ENCODE data around the gene GAL3ST3. TPM values are rescaled to one million over a fixed set of nuclear protein-coding genes. Genes with fewer than 3 reads are reported as not detected.

The GAL3ST3 gene
- total and polyA plus RNA-seq, 2 of the 8 experiments (the other 6 are each of a cell fraction or from before 2014, with no cell fraction given) = 21.1 to 21.4 TPM

DNA sequence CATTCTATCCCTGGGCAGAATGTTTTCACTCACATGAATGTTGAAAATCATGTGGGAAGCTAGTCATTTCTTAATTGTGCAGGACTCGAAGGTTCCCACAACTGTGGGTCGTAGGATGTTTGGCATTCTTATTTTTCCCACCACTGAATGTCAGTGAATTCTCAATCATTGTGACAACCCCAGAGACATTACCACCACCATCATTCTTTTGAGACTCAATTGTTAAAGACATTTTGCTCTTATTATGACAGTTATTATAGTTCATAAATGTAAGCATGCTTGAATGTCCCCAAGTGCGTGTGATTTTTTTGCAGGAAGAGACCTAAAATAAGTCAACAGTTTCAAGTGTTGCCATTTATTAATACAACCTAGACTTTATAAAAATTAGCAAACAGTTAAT, 40.1 kb upstream of the GAL3ST3 start (continued):
- TF ChIP-seq EZH2 (IDR thresholded peaks at IDR 0.05; ENCODE audit: low read depth, low read length, severe bottlenecking) = no peak
- TF ChIP-seq NRF1 (IDR thresholded peaks at IDR 0.05; ENCODE audit: low read depth, low read length) = no peak

Data from H1 (cell line).